DMS114 treated with DMSO at 0.1 percent for 48 hours (cell line): ENCODE data around the gene FOXL3.

Experiments used
- DNase-seq: peaks from one replicate; lab custom pipeline; 2025; ENCODE audit not compliant: unreplicated experiment; lab: John Stamatoyannopoulos, UW

Gene FOXL3

GRCh38 chr7:300546-301290, 10.7 kb downstream of the FOXL3 start:
- DNase-seq = no peak

- no peak for DNase-seq
These were observed 11.5 kb downstream of the FOXL3 start for GRCh38 chr7:301291-302053.

GRCh38 chr7:302054-302992, 12.4 kb downstream of the FOXL3 start:
- no peak for DNase-seq

GRCh38 chr7:303425-303824, 13.5 kb downstream of the FOXL3 start:
- DNase-seq = no peak

- DNase-seq = no peak
These were observed 14.1 kb downstream of the FOXL3 start for GRCh38 chr7:303884-304573.

GRCh38 chr7:304574-305409, 14.8 kb downstream of the FOXL3 start:
- DNase-seq = no peak

- DNase-seq = no peak
These were observed 15.6 kb downstream of the FOXL3 start for GRCh38 chr7:305410-306151.

- no peak for DNase-seq
These were observed 18.0 kb downstream of the FOXL3 start for GRCh38 chr7:307970-308369.

GRCh38 chr7:309586-310228, 19.7 kb downstream of the FOXL3 start:
- DNase-seq = no peak

- no peak for DNase-seq
These were observed 21.2 kb downstream of the FOXL3 start for GRCh38 chr7:311131-311680.

- no peak for DNase-seq
These were observed 21.8 kb downstream of the FOXL3 start for GRCh38 chr7:311796-312195.

- DNase-seq = no peak
These were observed 22.5 kb downstream of the FOXL3 start for GRCh38 chr7:312424-312823.

GRCh38 chr7:314853-315252, 24.9 kb downstream of the FOXL3 start:
- no peak for DNase-seq

GRCh38 chr7:315516-316265, 25.7 kb downstream of the FOXL3 start:
- no peak for DNase-seq

GRCh38 chr7:317643-318405, 27.9 kb downstream of the FOXL3 start:
- DNase-seq = no peak

GRCh38 chr7:318476-318875, 28.5 kb downstream of the FOXL3 start:
- no peak for DNase-seq
